BLaER1 (cell line): ENCODE data around the gene CRACDL.

Experiments used
- H3K27ac ChIP-seq: shearing (Covaris generic); formaldehyde crosslinking; 2 replicates; pipeline ENCODE4 v1.8.1; 2022
- H3K27me3 ChIP-seq: shearing (Covaris generic); formaldehyde crosslinking; 2 replicates; pipeline ENCODE4 v1.8.1; 2022
- H3K36me3 ChIP-seq: shearing (Covaris generic); formaldehyde crosslinking; 2 replicates; pipeline ENCODE4 v1.8.1; 2022
- H3K4me1 ChIP-seq: shearing (Covaris generic); formaldehyde crosslinking; 2 replicates; pipeline ENCODE4 v1.8.1; 2022
- H3K4me2 ChIP-seq: shearing (Covaris generic); formaldehyde crosslinking; 2 replicates; pipeline ENCODE4 v1.8.1; 2022
- H3K4me3 ChIP-seq: shearing (Covaris generic); formaldehyde crosslinking; 2 replicates; pipeline ENCODE4 v1.8.1; 2022
- H3K9ac ChIP-seq: shearing (Covaris generic); formaldehyde crosslinking; 2 replicates; pipeline ENCODE4 v1.8.1; 2022
- H3K9me3 ChIP-seq: shearing (Covaris generic); formaldehyde crosslinking; 2 replicates; pipeline ENCODE4 v1.8.1; 2022
- H4K20me1 ChIP-seq: shearing (Covaris generic); formaldehyde crosslinking; 2 replicates; pipeline ENCODE4 v1.8.1; 2022
- Cebpa-rat ChIP-seq: shearing (Covaris generic); IDR thresholded peaks from 2 replicates; pipeline ENCODE4 v1.8.1; 2022

CRACDL gene

DNA sequence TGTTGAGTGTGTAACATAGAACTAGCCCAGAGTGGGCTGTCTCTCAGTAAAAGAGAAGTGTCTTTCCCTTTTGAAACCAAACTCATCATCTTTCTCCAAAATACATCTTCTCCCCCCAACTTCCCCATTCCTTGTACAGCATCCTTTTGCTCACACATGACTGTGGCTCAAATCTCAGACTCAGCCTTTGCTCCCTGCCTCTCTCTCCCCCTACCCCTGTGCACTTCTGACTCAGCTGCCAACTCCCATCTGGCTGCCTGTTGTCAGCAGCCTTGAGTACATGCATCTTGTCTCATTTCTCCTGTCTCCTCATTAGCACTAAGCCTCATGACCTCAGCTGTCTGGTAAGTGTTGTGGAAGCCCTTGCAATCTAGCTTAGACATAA lies 187.0 kb downstream of the CRACDL start:
- TF ChIP-seq Cebpa-rat: no peak
- H3K4me3 ChIP-seq: no peak overlapping the region
- H3K36me3 ChIP-seq: no peaks in the 10 kb centered on the region; the same call in 1 of the 2 replicates

DNA sequence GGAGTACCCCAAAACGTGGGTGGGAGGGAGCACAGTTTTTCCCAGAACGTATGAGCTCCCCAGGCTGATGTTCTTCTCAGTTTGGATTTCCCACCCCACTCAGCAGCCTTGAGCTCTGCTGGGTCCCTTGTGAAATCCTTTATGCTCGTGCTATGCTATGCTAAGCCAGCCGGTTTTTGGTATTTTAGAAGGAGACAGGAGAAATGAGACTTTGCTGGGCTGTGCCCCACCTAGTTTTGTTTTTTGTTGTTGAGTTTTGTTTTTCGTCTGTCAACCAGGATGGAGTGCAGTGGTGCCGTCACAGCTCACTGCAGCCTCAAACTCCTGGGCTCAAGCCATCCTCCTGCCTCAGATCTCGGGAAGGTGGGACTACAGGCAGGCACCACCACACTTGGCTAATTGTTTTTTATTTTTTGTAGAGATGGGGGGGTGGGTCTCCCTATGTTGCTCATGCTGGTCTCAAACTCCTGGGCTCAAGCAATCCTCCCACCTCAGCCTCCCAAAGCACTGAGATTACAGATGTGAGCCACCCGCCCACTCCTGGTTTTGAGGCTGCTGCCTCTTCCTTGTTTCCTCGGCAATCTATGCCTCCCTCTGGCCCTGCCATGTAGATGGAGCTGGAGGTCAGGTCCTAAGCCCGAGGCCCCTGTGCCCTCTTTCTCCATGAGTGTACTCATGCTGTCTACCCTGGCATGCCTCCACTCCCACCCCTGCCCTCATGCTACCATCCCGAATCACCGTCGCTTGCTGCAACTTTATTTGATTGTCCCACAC lies 187.5 kb downstream of the CRACDL start:
- Histone ChIP-seq H3K9ac (no peak overlapping the region), H3K4me3 (no peak overlapping the region), H4K20me1 (no peaks in the 10 kb centered on the region), H3K4me2 (peak overlapping the region; percentile 37; the same call in 1 of the 2 replicates), H3K4me1 (peaks cover 25% of the 10 kb centered on the region), H3K27me3 (no peaks in the 10 kb centered on the region), H3K9me3 (peaks cover 12% of the 10 kb centered on the region; the same call in 1 of the 2 replicates), H3K36me3 (no peaks in the 10 kb centered on the region; the same call in 1 of the 2 replicates), H3K27ac (no peak overlapping the region)
- TF ChIP-seq Cebpa-rat: no peak

More for the DNA sequence above, 187.0 kb downstream of the CRACDL start:
- Histone ChIP-seq H3K27ac (no peak overlapping the region), H3K4me2 (peak overlapping the region; percentile 37; the same call in 1 of the 2 replicates), H3K27me3 (no peaks in the 10 kb centered on the region), H3K9ac (no peak overlapping the region), H3K9me3 (peaks cover 12% of the 10 kb centered on the region; the same call in 1 of the 2 replicates), H3K4me1 (peaks cover 21% of the 10 kb centered on the region), H4K20me1 (no peaks in the 10 kb centered on the region)

DNA sequence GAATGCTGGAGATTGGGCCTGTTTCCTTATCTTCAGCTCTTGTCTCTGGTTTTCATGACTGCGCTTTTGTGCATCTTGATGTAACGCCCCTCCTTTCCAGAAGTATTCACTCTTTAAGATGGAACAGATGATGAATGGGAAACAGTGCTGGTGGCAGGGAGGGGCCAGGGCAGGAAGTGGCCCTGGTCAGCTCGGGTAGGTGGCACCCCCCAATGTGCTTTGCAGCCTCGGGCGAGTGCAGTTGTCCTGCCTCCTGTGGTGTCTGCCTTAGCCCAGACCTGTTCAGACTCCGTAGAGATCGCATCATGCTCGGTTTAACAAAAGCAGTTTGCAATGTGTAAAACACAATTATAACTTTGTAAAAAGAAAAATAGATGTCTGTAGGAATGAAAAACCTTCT lies 188.1 kb downstream of the CRACDL start:
- Histone ChIP-seq H3K9ac (no peak overlapping the region), H3K4me1 (peaks cover 25% of the 10 kb centered on the region), H3K4me2 (0 out of 2 replicates have a peak overlapping the region, but pooled peaks have one; percentile 37), H3K27ac (no peak overlapping the region), H3K4me3 (no peak overlapping the region), H3K36me3 (no peaks in the 10 kb centered on the region; the same call in 1 of the 2 replicates), H4K20me1 (no peaks in the 10 kb centered on the region), H3K27me3 (no peaks in the 10 kb centered on the region), H3K9me3 (peaks cover 6% of the 10 kb centered on the region; the same call in 1 of the 2 replicates)
- TF ChIP-seq Cebpa-rat: no peak

DNA sequence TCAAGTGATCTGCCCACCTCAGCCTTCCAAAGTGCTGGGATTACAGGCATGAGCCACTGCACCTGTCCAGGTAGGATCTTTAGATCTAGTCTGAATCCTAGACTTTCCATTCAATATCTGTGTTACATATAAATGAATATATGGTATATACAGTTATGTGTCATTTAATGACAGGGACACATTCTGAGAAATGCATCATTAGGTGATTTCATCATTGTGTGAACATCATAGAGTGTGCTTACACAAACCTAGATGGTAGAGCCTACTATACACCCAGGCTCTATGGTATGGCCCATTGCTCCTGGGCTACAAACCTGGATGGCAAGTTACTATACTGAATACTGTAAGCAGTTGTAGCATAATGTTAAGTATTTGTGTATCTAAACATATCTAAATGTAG lies 189.6 kb downstream of the CRACDL start:
- Histone ChIP-seq H3K4me3 (no peak overlapping the region), H3K4me2 (no peak overlapping the region), H3K9ac (no peak overlapping the region), H4K20me1 (no peaks in the 10 kb centered on the region), H3K27ac (no peak overlapping the region), H3K4me1 (peaks cover 25% of the 10 kb centered on the region), H3K27me3 (no peaks in the 10 kb centered on the region), H3K9me3 (no peaks in the 10 kb centered on the region), H3K36me3 (no peaks in the 10 kb centered on the region; the same call in 1 of the 2 replicates)
- TF ChIP-seq Cebpa-rat: no peak

DNA sequence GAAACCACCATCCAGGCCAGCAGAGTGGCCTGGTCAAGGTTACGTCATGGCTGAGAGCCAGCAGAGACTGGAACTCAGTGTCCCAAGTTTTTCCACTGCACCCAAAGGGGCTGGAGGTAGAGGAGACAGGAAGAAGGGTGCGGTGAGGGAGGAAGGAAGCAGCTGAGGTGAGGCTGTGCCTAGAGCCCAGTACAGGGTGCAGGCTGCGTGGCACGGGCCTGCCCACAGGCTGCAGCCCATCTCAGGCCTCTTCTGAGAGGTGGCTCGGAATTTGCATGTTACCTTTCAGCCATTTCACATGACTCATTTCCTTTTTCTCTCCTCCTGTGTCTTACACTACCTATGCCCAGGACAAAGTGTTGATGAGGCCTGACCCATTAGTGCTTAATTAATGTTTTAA lies 191.4 kb downstream of the CRACDL start:
- no peak overlapping the region for H3K27ac ChIP-seq
- H3K4me3 ChIP-seq: no peak overlapping the region
- no peaks in the 10 kb centered on the region for H3K27me3 ChIP-seq
- no peak overlapping the region for H3K4me2 ChIP-seq
- no peaks in the 10 kb centered on the region for H3K9me3 ChIP-seq
- H4K20me1 ChIP-seq: no peaks in the 10 kb centered on the region
- no peak for TF ChIP-seq Cebpa-rat
- H3K36me3 ChIP-seq: no peaks in the 10 kb centered on the region
- H3K9ac ChIP-seq: no peak overlapping the region
- H3K4me1 ChIP-seq: peaks cover 25% of the 10 kb centered on the region
